ENCODE data around the gene MRTFA.

The MRTFA gene

GRCh38 chr22:40636380-40637182 lies at the start of gene MRTFA:
MRTFA (minus strand) TSS chr22:40636719.
- peak within 1 kb of the TSS; percentile 80 for H3K27ac ChIP-seq
- no peak for TF ChIP-seq CTCF (conservative IDR thresholded peaks at IDR 0.05)

GRCh38 chr22:40685406-40685805 lies 48.9 kb upstream of the MRTFA start:
- no peak overlapping the region for H3K27ac ChIP-seq
- no peak for TF ChIP-seq CTCF (conservative IDR thresholded peaks at IDR 0.05)

- TF ChIP-seq CTCF (conservative IDR thresholded peaks at IDR 0.05), result no peak
- H3K27ac ChIP-seq, result no peak overlapping the region
Observed at GRCh38 chr22:40684728-40685127, 48.2 kb upstream of the MRTFA start.

- H3K27ac ChIP-seq, result no peak overlapping the region
Observed at GRCh38 chr22:40681451-40681850, 44.9 kb upstream of the MRTFA start.

GRCh38 chr22:40680819-40681183 lies 44.3 kb upstream of the MRTFA start:
- no peak overlapping the region for H3K27ac ChIP-seq
- no peak for TF ChIP-seq CTCF (conservative IDR thresholded peaks at IDR 0.05)

More at GRCh38 chr22:40681451-40681850, 44.9 kb upstream of the MRTFA start:
- no peak for TF ChIP-seq CTCF (conservative IDR thresholded peaks at IDR 0.05)

- H3K27ac ChIP-seq, result no peak overlapping the region
- TF ChIP-seq CTCF (conservative IDR thresholded peaks at IDR 0.05), result no peak
Observed at GRCh38 chr22:40679964-40680818, 43.7 kb upstream of the MRTFA start.

GRCh38 chr22:40679249-40679963 lies 42.9 kb upstream of the MRTFA start, which contains the start of gene MCHR1:
MCHR1 (plus strand) TSS chr22:40679484; CDS start chr22:40679653, 169 bp downstream.
- H3K27ac ChIP-seq, result no peak within 1 kb of the TSS

More at GRCh38 chr22:40679249-40679963, 42.9 kb upstream of the MRTFA start, which contains the start of gene MCHR1:
- no peak for TF ChIP-seq CTCF (conservative IDR thresholded peaks at IDR 0.05)

Measured in VCaP (cell line).